NK-92 (cell line): ENCODE data around the gene ATP5F1E.
"Not testable (repeated sequence)": the region's sequence is repeated elsewhere in the genome, so short reads cannot be mapped to it uniquely, and the experiment has no call there.

Source experiments
- DNase-seq: peaks from one replicate; lab custom pipeline; 2025; ENCODE audit not compliant: unreplicated experiment; lab: John Stamatoyannopoulos, UW

Gene ATP5F1E

GRCh38 chr20:59043698-59044097 is 11.6 kb upstream of the ATP5F1E start:
- DNase-seq, result no peak

GRCh38 chr20:59042796-59043631 is 10.9 kb upstream of the ATP5F1E start:
- peak; percentile 59 for DNase-seq

- DNase-seq, result no peak
Observed at GRCh38 chr20:59042151-59042795, 10.1 kb upstream of the ATP5F1E start, which contains the start of gene PRELID3B. TSS of gene PRELID3B (minus strand) at chr20:59042786. CDS start at chr20:59042730, 56 bp downstream.

- DNase-seq, result not testable (repeated sequence)
Observed at GRCh38 chr20:59041487-59041886, 9.4 kb upstream of the ATP5F1E start.

GRCh38 chr20:59040667-59041066 is 8.5 kb upstream of the ATP5F1E start:
- DNase-seq, result no peak

GRCh38 chr20:59039233-59039632 is 7.1 kb upstream of the ATP5F1E start:
- no peak for DNase-seq

- no peak for DNase-seq
Observed at GRCh38 chr20:59037386-59037785, 5.3 kb upstream of the ATP5F1E start.

- no peak for DNase-seq
Observed at GRCh38 chr20:59035381-59035780, 3.2 kb upstream of the ATP5F1E start.

GRCh38 chr20:59033616-59034165 is 1.6 kb upstream of the ATP5F1E start:
- DNase-seq, result no peak

GRCh38 chr20:59033093-59033492 is 958 bp upstream of the ATP5F1E start:
- DNase-seq, result no peak

GRCh38 chr20:59032713-59033059 is 551 bp upstream of the ATP5F1E start:
- DNase-seq, result no peak

- no peak for DNase-seq
Observed at GRCh38 chr20:59031564-59032022, 542 bp downstream of the ATP5F1E start.

GRCh38 chr20:59030911-59031563 is 1.1 kb downstream of the ATP5F1E start:
- no peak for DNase-seq

- no peak for DNase-seq
Observed at GRCh38 chr20:59028812-59029211, 3.3 kb downstream of the ATP5F1E start.

GRCh38 chr20:59027741-59028320 is 4.3 kb downstream of the ATP5F1E start:
- no peak for DNase-seq

GRCh38 chr20:59026904-59027740 is 5.0 kb downstream of the ATP5F1E start:
- DNase-seq, result no peak

GRCh38 chr20:59025511-59025910 is 6.6 kb downstream of the ATP5F1E start:
- DNase-seq, result no peak

- no peak for DNase-seq
Observed at GRCh38 chr20:59025086-59025485, 7.0 kb downstream of the ATP5F1E start.

GRCh38 chr20:59024111-59024530 is 8.0 kb downstream of the ATP5F1E start:
- no peak for DNase-seq

- no peak for DNase-seq
Observed at GRCh38 chr20:59023616-59024015, 8.5 kb downstream of the ATP5F1E start.
